OCI-LY7 (cell line): ENCODE measurements around the gene KCNH1. TPM values are rescaled to one million over a fixed set of nuclear protein-coding genes. Genes with fewer than 3 reads are reported as not detected.

Source experiments
- BruUV-seq: library from RNA; stranded (reverse); fragments of 400-500 nt; replicated peaks from 2 replicates; lab custom pipeline; 2021; lab: Mats Ljungman, UMichigan
- CTCF ChIA-PET: fragments of 300-600 bp; sonication (Branson Sonifier 250); formaldehyde crosslinking; loops from one replicate; lab custom pipeline; 2022; ENCODE audit warnings: antibody characterized with exemption; ENCODE audit not compliant: unreplicated experiment; lab: Charles Lee
- POLR2A ChIA-PET: fragments of 300-600 bp; sonication (Branson Sonifier 250); formaldehyde crosslinking; loops from one replicate; lab custom pipeline; 2022; ENCODE audit warnings: antibody characterized with exemption; lab: Charles Lee
- DNase-seq: peaks from one replicate; pipeline ENCODE4 v3.0.0-alpha.2; 2015; ENCODE audit warnings: low spot score
- H2AFZ ChIP-seq: fragments of 200-600 bp; sonication (generic), shearing (Covaris generic); 2 replicates; pipeline ENCODE4 v1.6.1; 2014; ENCODE audit warnings: mild to moderate bottlenecking, antibody characterized with exemption, low read length, moderate library complexity
- H3K27ac ChIP-seq: fragments of 200-600 bp; sonication (generic); 2 replicates; pipeline ENCODE4 v1.5.1; 2014; ENCODE audit warnings: mixed run types, low read depth, mild to moderate bottlenecking, moderate library complexity, low read length, inconsistent platforms; ENCODE audit not compliant: poor library complexity, severe bottlenecking
- H3K36me3 ChIP-seq: fragments of 200-600 bp; sonication (generic); 2 replicates; pipeline ENCODE4 v1.6.1; 2014; ENCODE audit warnings: mild to moderate bottlenecking, antibody characterized with exemption, low read length, moderate library complexity, mixed read lengths; ENCODE audit not compliant: insufficient read depth
- H3K4me1 ChIP-seq: fragments of 200-600 bp; sonication (generic); 2 replicates; pipeline ENCODE4 v1.5.1; 2014; ENCODE audit warnings: mild to moderate bottlenecking, low read length; ENCODE audit not compliant: insufficient read depth, poor library complexity, severe bottlenecking
- H3K4me2 ChIP-seq: fragments of 200-600 bp; sonication (generic); 2 replicates; pipeline ENCODE4 v1.6.1; 2014; ENCODE audit warnings: mild to moderate bottlenecking, low read length
- H3K4me3 ChIP-seq: fragments of 200-600 bp; sonication (generic); 2 replicates; pipeline ENCODE4 v1.5.1; 2014; ENCODE audit warnings: mild to moderate bottlenecking, low read depth, low read length; ENCODE audit not compliant: poor library complexity, severe bottlenecking
- H3K79me2 ChIP-seq: fragments of 200-600 bp; sonication (generic); 2 replicates; pipeline ENCODE4 v1.6.1; 2016; ENCODE audit warnings: low read depth, mild to moderate bottlenecking, low read length, moderate library complexity, mixed read lengths; ENCODE audit not compliant: insufficient read depth
- H3K9me2 ChIP-seq: fragments of 200-600 bp; sonication (generic); 2 replicates; pipeline ENCODE4 v1.6.1; 2016; ENCODE audit warnings: mild to moderate bottlenecking, low read length, mixed read lengths; ENCODE audit not compliant: insufficient read depth
- H3K9me3 ChIP-seq: fragments of 200-600 bp; sonication (generic); 2 replicates; pipeline ENCODE4 v1.6.1; 2014; ENCODE audit warnings: mild to moderate bottlenecking, mixed run types, low read length, mixed read lengths
- H4K20me1 ChIP-seq: fragments of 200-600 bp; sonication (generic); 2 replicates; pipeline ENCODE4 v1.6.1; 2014; ENCODE audit warnings: mild to moderate bottlenecking, antibody characterized with exemption, low read length, moderate library complexity, mixed read lengths; ENCODE audit not compliant: insufficient read depth
- EZH2phosphoT487 ChIP-seq: fragments of 200-600 bp; sonication (generic); IDR thresholded peaks from 2 replicates; pipeline ENCODE4 v1.6.1; 2018; ENCODE audit warnings: low read depth, borderline replicate concordance, mild to moderate bottlenecking, mixed run types, antibody characterized with exemption, low read length, moderate library complexity, mixed read lengths
- intact Hi-C: fragments of 100-400 bp; cut with micrococcal nuclease; formaldehyde crosslinking; loops from one replicate; pipeline ENCODE4 v1.10.0; 2022; ENCODE audit not compliant: unreplicated experiment
- total RNA-seq, 2 experiments: library from RNA; depleted of rRNA in 1 of 2; stranded (reverse); fragments of >200 nt in 1 of 2; shearing (Covaris generic) in 1 of 2; gene quantifications; 2 replicates each; pipeline ENCODE4 v1.2.3, GENCODE V29; 2014 to 2022
- TF ChIP-seq, protein P1 (sequence below): fragments of 200-600 bp; sonication (generic); conservative IDR thresholded peaks from 2 replicates; pipeline ENCODE4 v1.5.1; 2014; ENCODE audit warnings: mild to moderate bottlenecking, antibody characterized with exemption, low read length, moderate library complexity, mixed read lengths

The KCNH1 gene
- total RNA-seq, 2 experiments from 2014 or later = not detected

- intact Hi-C loops = no loop called here
- Histone ChIP-seq H3K27ac (no peak overlapping the region), H3K9me3 (no peaks in the 10 kb centered on the region), H3K36me3 (no peaks in the 10 kb centered on the region), H2AFZ (no peak overlapping the region), H3K79me2 (no peaks in the 10 kb centered on the region), H3K9me2 (no peaks in the 10 kb centered on the region), H3K4me1 (no peaks in the 10 kb centered on the region), H4K20me1 (no peaks in the 10 kb centered on the region), H3K4me3 (no peak overlapping the region), H3K4me2 (no peak overlapping the region)
- ChIA-PET CTCF (no interaction called here), POLR2A (no interaction called here)
- no peak for DNase-seq
- TF ChIP-seq, protein P1, sequence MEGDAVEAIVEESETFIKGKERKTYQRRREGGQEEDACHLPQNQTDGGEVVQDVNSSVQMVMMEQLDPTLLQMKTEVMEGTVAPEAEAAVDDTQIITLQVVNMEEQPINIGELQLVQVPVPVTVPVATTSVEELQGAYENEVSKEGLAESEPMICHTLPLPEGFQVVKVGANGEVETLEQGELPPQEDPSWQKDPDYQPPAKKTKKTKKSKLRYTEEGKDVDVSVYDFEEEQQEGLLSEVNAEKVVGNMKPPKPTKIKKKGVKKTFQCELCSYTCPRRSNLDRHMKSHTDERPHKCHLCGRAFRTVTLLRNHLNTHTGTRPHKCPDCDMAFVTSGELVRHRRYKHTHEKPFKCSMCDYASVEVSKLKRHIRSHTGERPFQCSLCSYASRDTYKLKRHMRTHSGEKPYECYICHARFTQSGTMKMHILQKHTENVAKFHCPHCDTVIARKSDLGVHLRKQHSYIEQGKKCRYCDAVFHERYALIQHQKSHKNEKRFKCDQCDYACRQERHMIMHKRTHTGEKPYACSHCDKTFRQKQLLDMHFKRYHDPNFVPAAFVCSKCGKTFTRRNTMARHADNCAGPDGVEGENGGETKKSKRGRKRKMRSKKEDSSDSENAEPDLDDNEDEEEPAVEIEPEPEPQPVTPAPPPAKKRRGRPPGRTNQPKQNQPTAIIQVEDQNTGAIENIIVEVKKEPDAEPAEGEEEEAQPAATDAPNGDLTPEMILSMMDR = no peak
- no peak for TF ChIP-seq EZH2phosphoT487
- no TSS peak for BruUV-seq
Measured at GRCh38 chr1:210978974-210979354, 155.0 kb downstream of the KCNH1 start.

DNA sequence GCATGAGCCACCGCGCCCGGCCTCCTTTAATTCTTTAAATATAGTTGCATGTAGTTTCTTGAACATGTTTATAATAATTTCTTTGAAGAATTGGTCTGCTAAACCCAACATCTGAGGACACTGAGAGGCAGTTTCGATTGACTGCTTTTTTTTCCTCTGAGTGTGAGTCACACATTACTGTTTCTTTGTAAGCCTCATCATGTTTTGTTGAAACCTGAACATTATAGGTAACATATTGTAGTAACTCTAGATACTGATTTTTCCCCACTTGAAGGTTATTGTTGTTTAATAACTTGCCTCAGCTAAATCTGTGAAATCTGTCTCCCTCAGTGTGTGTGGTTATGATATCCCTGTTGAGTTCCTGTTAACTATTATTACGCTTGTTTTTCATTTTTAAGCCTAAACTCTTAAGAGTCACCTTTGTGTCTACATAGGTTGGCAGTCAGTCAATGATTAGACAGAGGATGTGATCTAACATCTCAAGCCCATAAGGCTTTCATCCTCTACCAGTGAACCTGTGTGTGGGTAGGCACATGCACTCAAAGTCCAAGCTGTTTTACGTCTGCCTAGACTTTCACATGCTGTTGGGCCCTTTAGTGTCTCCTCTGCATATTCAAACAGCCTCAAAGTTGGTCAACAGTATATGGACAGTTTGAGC is 155.5 kb downstream of the KCNH1 start:
- BruUV-seq = no TSS peak
- no peak overlapping the region for H3K4me3 ChIP-seq
- no peaks in the 10 kb centered on the region for H4K20me1 ChIP-seq
- TF ChIP-seq, protein P1 = no peak
- TF ChIP-seq EZH2phosphoT487 = no peak
- POLR2A ChIA-PET = no interaction called here
- H3K36me3 ChIP-seq = no peaks in the 10 kb centered on the region
- H3K9me3 ChIP-seq = no peaks in the 10 kb centered on the region
- no peak for DNase-seq
- H3K4me2 ChIP-seq = no peak overlapping the region
- no peak overlapping the region for H3K27ac ChIP-seq
- no peaks in the 10 kb centered on the region for H3K9me2 ChIP-seq
- no peaks in the 10 kb centered on the region for H3K79me2 ChIP-seq
- intact Hi-C loops = no loop called here
- CTCF ChIA-PET = no interaction called here
- no peaks in the 10 kb centered on the region for H3K4me1 ChIP-seq
- no peak overlapping the region for H2AFZ ChIP-seq

- ChIA-PET POLR2A (interaction anchor here (0.7 kb wide), 1 partner anchor 1188 kb away, joined by 3 read pairs; no protein-coding TSS in a partner anchor), CTCF (no interaction called here)
- Histone ChIP-seq H3K4me1 (no peaks in the 10 kb centered on the region), H3K4me3 (no peak overlapping the region), H3K9me3 (no peaks in the 10 kb centered on the region), H3K9me2 (no peaks in the 10 kb centered on the region), H3K4me2 (no peak overlapping the region), H3K36me3 (no peaks in the 10 kb centered on the region), H4K20me1 (no peaks in the 10 kb centered on the region), H3K79me2 (no peaks in the 10 kb centered on the region), H2AFZ (no peak overlapping the region), H3K27ac (no peak overlapping the region)
- BruUV-seq = no TSS peak
- DNase-seq = no peak
- no peak for TF ChIP-seq EZH2phosphoT487
- TF ChIP-seq, protein P1 = no peak
- intact Hi-C loops = no loop called here
Measured at GRCh38 chr1:210951279-210951678, 182.7 kb downstream of the KCNH1 start.
